T-helper 1 cell treated with Interleukin-12 subunit alpha and Interleukin-12 subunit beta and Interleukin-4 antibody, amounts not matched to agents 30 μg/mL and 1 μg/mL, for 36 hours (primary cell): ENCODE results near the gene UCHL1.
"Not testable (repeated sequence)": the region's sequence is repeated elsewhere in the genome, so short reads cannot be mapped to it uniquely, and the experiment has no call there.

ENCODE experiments used
- H3K27ac Mint-ChIP-seq: one replicate; pipeline ENCODE4 v1.8.0; 2021; ENCODE audit warnings: mild to moderate bottlenecking, mixed read lengths
- H3K27me3 Mint-ChIP-seq: one replicate; pipeline ENCODE4 v1.8.0; 2021; ENCODE audit warnings: low read depth, mixed read lengths
- H3K36me3 Mint-ChIP-seq: one replicate; pipeline ENCODE4 v1.8.0; 2021; ENCODE audit warnings: low read depth, mixed read lengths
- H3K4me1 Mint-ChIP-seq: one replicate; pipeline ENCODE4 v1.8.0; 2021; ENCODE audit warnings: low read depth, mixed read lengths
- H3K4me3 Mint-ChIP-seq: one replicate; pipeline ENCODE4 v1.8.0; 2021; ENCODE audit warnings: mild to moderate bottlenecking, moderate library complexity, mixed read lengths
- H3K9me3 Mint-ChIP-seq: one replicate; pipeline ENCODE4 v1.8.0; 2021; ENCODE audit warnings: mixed read lengths

UCHL1 gene

GRCh38 chr4:41290479-41290878, 33.8 kb downstream of the UCHL1 start:
- no peak overlapping the region for H3K4me3 Mint-ChIP-seq
- H3K9me3 Mint-ChIP-seq = peaks cover 11% of the 10 kb centered on the region
- H3K27ac Mint-ChIP-seq = no peak overlapping the region
- H3K4me1 Mint-ChIP-seq = no peaks in the 10 kb centered on the region
- no peaks in the 10 kb centered on the region for H3K27me3 Mint-ChIP-seq
- H3K36me3 Mint-ChIP-seq = no peaks in the 10 kb centered on the region

- H3K27ac Mint-ChIP-seq = no peak overlapping the region
- peaks cover 11% of the 10 kb centered on the region for H3K9me3 Mint-ChIP-seq
- no peaks in the 10 kb centered on the region for H3K36me3 Mint-ChIP-seq
- H3K4me3 Mint-ChIP-seq = no peak overlapping the region
- H3K27me3 Mint-ChIP-seq = peaks cover 6% of the 10 kb centered on the region
- H3K4me1 Mint-ChIP-seq = no peaks in the 10 kb centered on the region
Measured at GRCh38 chr4:41294445-41295062, 37.8 kb downstream of the UCHL1 start.

- no peak overlapping the region for H3K27ac Mint-ChIP-seq
- no peaks in the 10 kb centered on the region for H3K36me3 Mint-ChIP-seq
- no peak overlapping the region for H3K4me3 Mint-ChIP-seq
- H3K27me3 Mint-ChIP-seq = peaks cover 6% of the 10 kb centered on the region
- no peaks in the 10 kb centered on the region for H3K4me1 Mint-ChIP-seq
- H3K9me3 Mint-ChIP-seq = peaks cover 11% of the 10 kb centered on the region
Measured at GRCh38 chr4:41296995-41297394, 40.3 kb downstream of the UCHL1 start.

GRCh38 chr4:41297832-41298231, 41.1 kb downstream of the UCHL1 start:
- peaks cover 6% of the 10 kb centered on the region for H3K27me3 Mint-ChIP-seq
- no peak overlapping the region for H3K27ac Mint-ChIP-seq
- no peaks in the 10 kb centered on the region for H3K36me3 Mint-ChIP-seq

GRCh38 chr4:41299486-41299885, 42.8 kb downstream of the UCHL1 start:
- H3K27ac Mint-ChIP-seq = no peak overlapping the region
- H3K4me3 Mint-ChIP-seq = no peak overlapping the region
- H3K9me3 Mint-ChIP-seq = peaks cover 3% of the 10 kb centered on the region
- H3K27me3 Mint-ChIP-seq = peaks cover 6% of the 10 kb centered on the region
- H3K36me3 Mint-ChIP-seq = no peaks in the 10 kb centered on the region
- H3K4me1 Mint-ChIP-seq = no peaks in the 10 kb centered on the region

More at GRCh38 chr4:41297832-41298231, 41.1 kb downstream of the UCHL1 start:
- peaks cover 7% of the 10 kb centered on the region for H3K9me3 Mint-ChIP-seq
- H3K4me1 Mint-ChIP-seq = no peaks in the 10 kb centered on the region
- H3K4me3 Mint-ChIP-seq = no peak overlapping the region

- Mint-ChIP-seq H3K9me3 (no peaks in the 10 kb centered on the region), H3K4me1 (no peaks in the 10 kb centered on the region), H3K27ac (no peak overlapping the region), H3K36me3 (no peaks in the 10 kb centered on the region), H3K4me3 (no peak overlapping the region), H3K27me3 (peaks cover 6% of the 10 kb centered on the region)
Measured at GRCh38 chr4:41301137-41301536, 44.4 kb downstream of the UCHL1 start.

- Mint-ChIP-seq H3K27me3 (no peaks in the 10 kb centered on the region), H3K4me1 (no peaks in the 10 kb centered on the region), H3K36me3 (no peaks in the 10 kb centered on the region)
Measured at GRCh38 chr4:41303372-41304118, 46.8 kb downstream of the UCHL1 start.

GRCh38 chr4:41304221-41304620, 47.5 kb downstream of the UCHL1 start:
- no peaks in the 10 kb centered on the region for H3K9me3 Mint-ChIP-seq
- no peaks in the 10 kb centered on the region for H3K27me3 Mint-ChIP-seq
- H3K4me1 Mint-ChIP-seq = no peaks in the 10 kb centered on the region
- no peaks in the 10 kb centered on the region for H3K36me3 Mint-ChIP-seq
- no peak overlapping the region for H3K4me3 Mint-ChIP-seq
- no peak overlapping the region for H3K27ac Mint-ChIP-seq

More at GRCh38 chr4:41303372-41304118, 46.8 kb downstream of the UCHL1 start:
- no peak overlapping the region for H3K27ac Mint-ChIP-seq
- H3K9me3 Mint-ChIP-seq = no peaks in the 10 kb centered on the region
- no peak overlapping the region for H3K4me3 Mint-ChIP-seq

- H3K36me3 Mint-ChIP-seq = no peaks in the 10 kb centered on the region
- H3K4me3 Mint-ChIP-seq = no peak overlapping the region
- H3K27me3 Mint-ChIP-seq = no peaks in the 10 kb centered on the region
- no peaks in the 10 kb centered on the region for H3K4me1 Mint-ChIP-seq
- no peak overlapping the region for H3K27ac Mint-ChIP-seq
- H3K9me3 Mint-ChIP-seq = no peaks in the 10 kb centered on the region
Measured at GRCh38 chr4:41305476-41305875, 48.7 kb downstream of the UCHL1 start.

GRCh38 chr4:41307638-41308037, 50.9 kb downstream of the UCHL1 start:
- Mint-ChIP-seq H3K9me3 (no peaks in the 10 kb centered on the region), H3K27ac (no peak overlapping the region), H3K4me3 (no peak overlapping the region), H3K36me3 (no peaks in the 10 kb centered on the region), H3K27me3 (no peaks in the 10 kb centered on the region), H3K4me1 (no peaks in the 10 kb centered on the region)

- Mint-ChIP-seq H3K4me3 (no peak overlapping the region), H3K36me3 (no peaks in the 10 kb centered on the region), H3K9me3 (no peaks in the 10 kb centered on the region), H3K4me1 (no peaks in the 10 kb centered on the region), H3K27ac (no peak overlapping the region), H3K27me3 (no peaks in the 10 kb centered on the region)
Measured at GRCh38 chr4:41308398-41308797, 51.7 kb downstream of the UCHL1 start.

- not testable (repeated sequence) for H3K27ac Mint-ChIP-seq, H3K4me1 Mint-ChIP-seq, H3K4me3 Mint-ChIP-seq, H3K9me3 Mint-ChIP-seq, H3K27me3 Mint-ChIP-seq, H3K36me3 Mint-ChIP-seq
Measured at GRCh38 chr4:41315426-41315825, 58.7 kb downstream of the UCHL1 start.

GRCh38 chr4:41315862-41316261, 59.1 kb downstream of the UCHL1 start:
- H3K9me3 Mint-ChIP-seq = no peaks in the 10 kb centered on the region
- H3K27me3 Mint-ChIP-seq = no peaks in the 10 kb centered on the region
- H3K4me1 Mint-ChIP-seq = no peaks in the 10 kb centered on the region
- H3K4me3 Mint-ChIP-seq = no peak overlapping the region
- no peaks in the 10 kb centered on the region for H3K36me3 Mint-ChIP-seq
- no peak overlapping the region for H3K27ac Mint-ChIP-seq
